Measurements from ENCODE around the gene SLMAP. TPM values are rescaled to one million over a fixed set of nuclear protein-coding genes. Genes with fewer than 3 reads are reported as not detected.

Gene SLMAP
- total and polyA plus RNA-seq, 2 donors (not counting 1 experiment from before 2014, with no cell fraction given), result 9.7 to 67.2 TPM

DNA sequence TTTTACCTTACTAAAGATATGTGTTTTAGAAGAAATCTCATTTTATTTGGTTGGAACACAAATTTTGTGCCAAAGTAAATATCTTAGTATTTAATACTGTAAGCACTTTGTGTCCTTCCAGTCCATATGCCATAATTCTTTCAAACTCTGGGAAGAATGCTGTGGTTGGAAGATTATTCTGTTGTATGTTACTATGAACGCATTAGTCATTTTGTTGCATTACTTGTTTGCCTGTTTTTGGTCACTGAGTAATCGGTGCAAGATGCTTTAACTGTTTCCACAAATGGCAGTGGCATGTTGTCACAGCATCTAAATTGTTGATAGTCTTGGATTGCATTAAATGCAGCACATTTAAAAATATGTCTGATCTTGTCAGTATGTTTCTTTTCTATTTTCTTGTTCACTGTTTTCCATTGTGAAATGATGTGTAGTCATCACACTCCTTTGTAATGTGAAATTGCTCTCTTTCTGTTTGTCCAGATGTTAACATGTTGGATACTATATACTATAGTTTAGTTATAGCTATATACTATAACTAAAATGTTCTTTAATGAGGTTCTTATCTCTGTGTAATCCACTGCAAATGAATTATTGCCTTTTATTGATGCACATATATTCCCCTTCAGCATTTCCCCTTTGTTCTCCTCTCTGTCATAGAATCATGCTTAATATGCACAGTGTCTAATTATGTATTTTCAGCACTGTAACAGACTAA lies 162.2 kb downstream of the SLMAP start:
- ChIA-PET POLR2A (no interaction called here), CTCF (no interaction called here)
- no CpG with 5 or more reads among the region's 2 CpGs for WGBS (ENCODE audit: insufficient coverage)
- DNase-seq (no peak), ATAC-seq (ENCODE audit: low read depth) (no peak)
- no peaks in the 10 kb centered on the region for H3K79me2 ChIP-seq (ENCODE audit: control insufficient read depth, insufficient read depth, low read length)
- no peak overlapping the region for H3K4me2 ChIP-seq (replicated peaks; ENCODE audit: low read depth, low read length, poor library complexity, severe bottlenecking)
- no peak overlapping the region for H3K4me3 Mint-ChIP-seq
- intact Hi-C loops (cut with micrococcal nuclease), result no loop called here
- no peak overlapping the region for H2AFZ ChIP-seq (ENCODE audit: insufficient read depth, low read depth, low read length, poor library complexity, severe bottlenecking)
- peaks cover 19 to 33% of the 10 kb centered on the region in 2 experiments for H3K36me3 ChIP-seq (replicated peaks in 1 of 2; ENCODE audit: control extremely low read depth in 1 of 2, control insufficient read depth in 1 of 2, extremely low read depth in 1 of 2, insufficient read depth in 2 of 2, low read length in 1 of 2)
- no peaks in the 10 kb centered on the region for H3K9me3 ChIP-seq (ENCODE audit: control extremely low read depth in 1 of 3, control insufficient read depth in 2 of 3, insufficient read depth in 1 of 3, low read length in 2 of 3)
- H4K20me1 ChIP-seq (ENCODE audit: control insufficient read depth, insufficient read depth, low read length, poor library complexity, severe bottlenecking), result no peaks in the 10 kb centered on the region
- no peaks in the 10 kb centered on the region for H3K4me1 ChIP-seq (ENCODE audit: control insufficient read depth in 2 of 2, insufficient read depth in 2 of 2, low read length in 2 of 2)
- no peak for TF ChIP-seq EZH2 (IDR thresholded peaks at IDR 0.05; ENCODE audit: borderline replicate concordance, insufficient read depth, low read depth, low read length, poor library complexity, severe bottlenecking)
- TF ChIP-seq, protein P1, sequence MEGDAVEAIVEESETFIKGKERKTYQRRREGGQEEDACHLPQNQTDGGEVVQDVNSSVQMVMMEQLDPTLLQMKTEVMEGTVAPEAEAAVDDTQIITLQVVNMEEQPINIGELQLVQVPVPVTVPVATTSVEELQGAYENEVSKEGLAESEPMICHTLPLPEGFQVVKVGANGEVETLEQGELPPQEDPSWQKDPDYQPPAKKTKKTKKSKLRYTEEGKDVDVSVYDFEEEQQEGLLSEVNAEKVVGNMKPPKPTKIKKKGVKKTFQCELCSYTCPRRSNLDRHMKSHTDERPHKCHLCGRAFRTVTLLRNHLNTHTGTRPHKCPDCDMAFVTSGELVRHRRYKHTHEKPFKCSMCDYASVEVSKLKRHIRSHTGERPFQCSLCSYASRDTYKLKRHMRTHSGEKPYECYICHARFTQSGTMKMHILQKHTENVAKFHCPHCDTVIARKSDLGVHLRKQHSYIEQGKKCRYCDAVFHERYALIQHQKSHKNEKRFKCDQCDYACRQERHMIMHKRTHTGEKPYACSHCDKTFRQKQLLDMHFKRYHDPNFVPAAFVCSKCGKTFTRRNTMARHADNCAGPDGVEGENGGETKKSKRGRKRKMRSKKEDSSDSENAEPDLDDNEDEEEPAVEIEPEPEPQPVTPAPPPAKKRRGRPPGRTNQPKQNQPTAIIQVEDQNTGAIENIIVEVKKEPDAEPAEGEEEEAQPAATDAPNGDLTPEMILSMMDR (IDR thresholded peaks at IDR 0.05), result no peak
- no peak overlapping the region for H3K27ac ChIP-seq (ENCODE audit: low read length in 2 of 2)
- no peaks in the 10 kb centered on the region for H3K27me3 Mint-ChIP-seq
- H3K4me3 ChIP-seq (ENCODE audit: control extremely low read depth in 1 of 5, extremely low read depth in 1 of 5, insufficient read depth in 1 of 5, low read depth in 2 of 5, low read length in 4 of 5), result no peak overlapping the region
- H3K27ac Mint-ChIP-seq, result no peak overlapping the region
- H3K4me1 Mint-ChIP-seq, result no peaks in the 10 kb centered on the region
- no peaks in the 10 kb centered on the region for H3K27me3 ChIP-seq (replicated peaks in 1 of 4; ENCODE audit: control extremely low read depth in 1 of 4, control insufficient read depth in 3 of 4, insufficient read depth in 4 of 4, low read length in 3 of 4)
- H3K9ac ChIP-seq (ENCODE audit: low read length), result no peak overlapping the region
- H3K9me3 Mint-ChIP-seq (ENCODE audit: insufficient read depth), result no peaks in the 10 kb centered on the region

- Histone ChIP-seq H3K27me3 (replicated peaks in 1 of 4; ENCODE audit: control extremely low read depth in 1 of 4, control insufficient read depth in 3 of 4, insufficient read depth in 4 of 4, low read length in 3 of 4) (no peaks in the 10 kb centered on the region), H3K9me3 (ENCODE audit: control extremely low read depth in 1 of 3, control insufficient read depth in 2 of 3, insufficient read depth in 1 of 3, low read length in 2 of 3) (no peaks in the 10 kb centered on the region), H3K9ac (ENCODE audit: low read length) (no peak overlapping the region), H3K79me2 (ENCODE audit: control insufficient read depth, insufficient read depth, low read length) (no peaks in the 10 kb centered on the region), H3K36me3 (replicated peaks in 1 of 2; ENCODE audit: control extremely low read depth in 1 of 2, control insufficient read depth in 1 of 2, extremely low read depth in 1 of 2, insufficient read depth in 2 of 2, low read length in 1 of 2) (peaks cover 20 to 37% of the 10 kb centered on the region in 2 experiments), H3K27ac (ENCODE audit: low read length in 2 of 2) (no peak overlapping the region), H3K4me2 (replicated peaks; ENCODE audit: low read depth, low read length, poor library complexity, severe bottlenecking) (no peak overlapping the region), H3K4me3 (ENCODE audit: control extremely low read depth in 1 of 5, extremely low read depth in 1 of 5, insufficient read depth in 1 of 5, low read depth in 2 of 5, low read length in 4 of 5) (no peak overlapping the region), H2AFZ (ENCODE audit: insufficient read depth, low read depth, low read length, poor library complexity, severe bottlenecking) (no peak overlapping the region), H3K4me1 (ENCODE audit: control insufficient read depth in 2 of 2, insufficient read depth in 2 of 2, low read length in 2 of 2) (no peaks in the 10 kb centered on the region), H4K20me1 (ENCODE audit: control insufficient read depth, insufficient read depth, low read length, poor library complexity, severe bottlenecking) (no peaks in the 10 kb centered on the region)
- TF ChIP-seq, protein P1 (IDR thresholded peaks at IDR 0.05), result no peak
- no peak for TF ChIP-seq EZH2 (IDR thresholded peaks at IDR 0.05; ENCODE audit: borderline replicate concordance, insufficient read depth, low read depth, low read length, poor library complexity, severe bottlenecking)
- CTCF ChIA-PET, result no interaction called here
- Mint-ChIP-seq H3K27me3 (no peaks in the 10 kb centered on the region), H3K9me3 (ENCODE audit: insufficient read depth) (no peaks in the 10 kb centered on the region), H3K4me1 (no peaks in the 10 kb centered on the region), H3K4me3 (no peak overlapping the region), H3K27ac (no peak overlapping the region)
- DNase-seq (no peak), ATAC-seq (ENCODE audit: low read depth) (no peak)
- intact Hi-C loops (cut with micrococcal nuclease), result no loop called here
- POLR2A ChIA-PET, result no interaction called here
Measured at GRCh38 chr3:57919987-57920386, 163.9 kb downstream of the SLMAP start.

Data from B cell (primary cell).